ENCODE results near the gene PPARG. TPM values are rescaled to one million over a fixed set of nuclear protein-coding genes. Genes with fewer than 3 reads are reported as not detected.
A peak's percentile ranks its signal among the peaks of the same experiment; 100 is the strongest.

PPARG gene
- total and polyA plus RNA-seq, 9 donors = 12.8 to 53.6 (median 32.4) TPM

DNA sequence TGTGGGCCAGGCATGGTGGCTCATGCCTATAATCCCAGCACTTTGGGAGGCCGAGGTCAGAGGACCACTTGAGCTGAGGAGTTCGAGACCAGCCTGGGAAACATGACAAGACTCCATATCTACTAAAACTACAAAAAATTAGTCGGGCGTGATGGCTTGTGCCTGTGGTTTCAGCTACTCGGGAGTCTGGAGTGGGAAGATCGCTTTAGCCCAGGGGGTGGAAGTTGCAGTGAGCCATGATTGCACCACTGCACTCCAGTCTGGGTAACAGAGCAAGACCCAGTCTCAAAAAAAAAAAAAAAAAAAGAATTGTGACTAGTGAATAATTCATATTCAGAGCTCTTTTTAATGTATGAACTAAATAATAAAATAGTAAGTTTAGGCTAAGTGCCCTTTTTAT, 107.6 kb downstream of the PPARG start:
- DNase-seq = no peak
- TF ChIP-seq CTCF (IDR thresholded peaks at IDR 0.05) (no peak), POLR2A (IDR thresholded peaks at IDR 0.05) (no peak), EP300 (IDR thresholded peaks at IDR 0.05) (no peak)
- Histone ChIP-seq H3K4me3 (no peak overlapping the region), H3K27ac (no peak overlapping the region), H3K36me3 (no peaks in the 10 kb centered on the region), H3K9me3 (no peaks in the 10 kb centered on the region), H3K4me1 (ENCODE audit: insufficient read depth) (no peaks in the 10 kb centered on the region), H3K27me3 (no peaks in the 10 kb centered on the region)
- 85 to 91% (median 88%) methylated on average over 6 of the region's 6 CpGs for WGBS, 3 donors
- intact Hi-C loops (cut with DNase I) = no loop called here

DNA sequence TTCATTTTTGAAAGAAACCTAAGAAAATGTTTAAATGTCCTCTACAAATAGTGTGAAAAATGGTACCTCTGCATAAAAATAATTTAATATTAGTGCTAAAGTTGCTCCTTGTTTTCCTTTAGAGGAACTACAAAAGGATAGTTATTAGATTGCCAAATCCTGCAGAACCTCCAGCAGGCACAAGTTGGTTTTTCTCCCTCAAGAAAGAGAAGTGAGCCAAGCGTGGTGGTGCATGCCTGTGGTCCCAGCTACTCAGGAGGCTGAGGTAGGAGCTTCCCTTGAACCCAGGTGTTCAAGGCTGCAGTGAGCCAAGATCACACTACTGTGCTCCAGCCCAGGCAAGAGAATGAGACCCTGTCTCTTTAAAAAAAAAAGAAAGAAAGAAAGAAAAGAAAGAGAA, 110.4 kb downstream of the PPARG start:
- TF ChIP-seq CTCF (IDR thresholded peaks at IDR 0.05) = no peak
- TF ChIP-seq POLR2A (IDR thresholded peaks at IDR 0.05) = no peak
- TF ChIP-seq EP300 (IDR thresholded peaks at IDR 0.05) = no peak
- DNase-seq = no peak
- no peaks in the 10 kb centered on the region for H3K9me3 ChIP-seq
- H3K4me3 ChIP-seq = no peak overlapping the region
- 87 to 100% (median 96%) methylated on average over 1 of the region's 1 CpG for WGBS, 3 donors
- no peaks in the 10 kb centered on the region for H3K4me1 ChIP-seq (ENCODE audit: insufficient read depth)
- intact Hi-C loops (cut with DNase I) = no loop called here
- H3K27ac ChIP-seq = no peak overlapping the region
- no peaks in the 10 kb centered on the region for H3K36me3 ChIP-seq
- H3K27me3 ChIP-seq = no peaks in the 10 kb centered on the region

GRCh38 chr3:12400616-12401194, 111.8 kb downstream of the PPARG start:
- H3K9me3 ChIP-seq = no peaks in the 10 kb centered on the region
- H3K36me3 ChIP-seq = no peaks in the 10 kb centered on the region
- H3K4me3 ChIP-seq = no peak overlapping the region
- H3K27me3 ChIP-seq = no peaks in the 10 kb centered on the region
- no peaks in the 10 kb centered on the region for H3K4me1 ChIP-seq (ENCODE audit: insufficient read depth)
- TF ChIP-seq EP300 (IDR thresholded peaks at IDR 0.05) = no peak
- TF ChIP-seq POLR2A (IDR thresholded peaks at IDR 0.05) = no peak
- TF ChIP-seq CTCF (IDR thresholded peaks at IDR 0.05) = no peak
- 87 to 92% (median 90%) methylated on average over 2 of the region's 2 CpGs for WGBS, 3 donors
- no peak for DNase-seq
- H3K27ac ChIP-seq = no peak overlapping the region
- intact Hi-C loops (cut with DNase I) = no loop called here

GRCh38 chr3:12401208-12401607, 112.3 kb downstream of the PPARG start:
- H3K4me3 ChIP-seq = no peak overlapping the region
- TF ChIP-seq POLR2A (IDR thresholded peaks at IDR 0.05) (no peak), EP300 (IDR thresholded peaks at IDR 0.05) (no peak)
- H3K4me1 ChIP-seq (ENCODE audit: insufficient read depth) = no peaks in the 10 kb centered on the region
- no peaks in the 10 kb centered on the region for H3K36me3 ChIP-seq
- DNase-seq = no peak
- no peaks in the 10 kb centered on the region for H3K9me3 ChIP-seq
- H3K27me3 ChIP-seq = no peaks in the 10 kb centered on the region
- intact Hi-C loops (cut with DNase I) = no loop called here
- H3K27ac ChIP-seq = no peak overlapping the region
- 92 to 96% (median 93%) methylated on average over 4 of the region's 4 CpGs for WGBS, 3 donors

DNA sequence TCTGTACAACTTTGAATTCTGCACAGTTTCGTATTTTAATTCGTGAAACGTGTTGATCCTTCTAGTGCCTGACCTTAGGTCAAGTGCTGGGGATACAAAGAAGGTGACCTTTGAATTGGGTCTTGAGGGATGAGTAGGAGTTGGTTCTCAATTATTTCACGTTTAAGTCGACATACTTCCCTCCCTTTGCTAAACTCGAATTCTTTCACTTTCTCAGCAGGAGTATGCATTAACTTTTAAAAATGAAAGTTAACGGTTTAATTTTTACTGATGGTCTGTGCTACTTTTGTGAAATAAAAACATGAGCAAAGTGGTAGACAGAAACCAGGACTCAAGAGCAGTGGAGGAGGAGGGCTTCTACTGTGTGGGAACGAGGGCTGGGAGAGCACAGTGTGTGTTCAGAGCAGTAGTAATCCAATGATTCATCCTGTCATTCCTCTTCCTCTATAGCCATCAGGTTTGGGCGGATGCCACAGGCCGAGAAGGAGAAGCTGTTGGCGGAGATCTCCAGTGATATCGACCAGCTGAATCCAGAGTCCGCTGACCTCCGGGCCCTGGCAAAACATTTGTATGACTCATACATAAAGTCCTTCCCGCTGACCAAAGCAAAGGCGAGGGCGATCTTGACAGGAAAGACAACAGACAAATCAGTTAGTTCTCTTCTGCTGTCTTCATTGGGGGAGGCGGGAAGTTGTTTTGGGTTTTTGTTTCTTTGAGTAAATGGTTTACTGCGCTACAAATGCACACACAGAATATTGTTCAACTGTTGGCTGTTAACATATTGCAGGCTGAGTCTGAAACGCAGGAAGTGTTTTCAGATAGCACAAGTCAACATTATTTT, 116.8 kb downstream of the PPARG start:
- Histone ChIP-seq H3K9me3 (no peaks in the 10 kb centered on the region), H3K36me3 (no peaks in the 10 kb centered on the region), H3K4me3 (no peak overlapping the region), H3K4me1 (ENCODE audit: insufficient read depth) (no peaks in the 10 kb centered on the region), H3K27me3 (no peaks in the 10 kb centered on the region), H3K27ac (no peak overlapping the region)
- intact Hi-C loops (cut with DNase I) = no loop called here
- no peak for TF ChIP-seq POLR2A (IDR thresholded peaks at IDR 0.05)
- DNase-seq = peak; percentile 56 to 64 (median 63)
- WGBS, 3 donors = 52 to 60% (median 60%) methylated on average over 20 of the region's 20 CpGs
